HL-60 (cell line): ENCODE results near the gene RPIA.

Experiments used
- DNase-seq, 2 experiments: peaks; one replicate each; pipeline ENCODE4 v3.0.0-alpha.2; 2010 to 2020; ENCODE audit warnings: low read depth in 1 of 2, low spot score in 1 of 2
- H3K27ac ChIP-seq: fragments of 250-450 bp; sonication (Bioruptor Pico); replicated peaks from 2 replicates; pipeline ENCODE4 v1.5.1; 2020; ENCODE audit warnings: mild to moderate bottlenecking, moderate library complexity
- H3K27me3 ChIP-seq: fragments of 250-450 bp; sonication (Bioruptor Pico); 2 replicates; pipeline ENCODE4 v1.5.1; 2021; ENCODE audit warnings: mild to moderate bottlenecking, moderate library complexity; ENCODE audit not compliant: insufficient read depth, poor library complexity, severe bottlenecking
- H3K4me3 ChIP-seq: replicated peaks from 2 replicates; pipeline ENCODE4 v1.5.1; 2011; ENCODE audit warnings: mild to moderate bottlenecking, control low read depth, low read length; ENCODE audit not compliant: insufficient read depth
- CTCF ChIP-seq: IDR thresholded peaks from one replicate; pipeline ENCODE4 v1.5.1; 2011; ENCODE audit warnings: low read length, control low read depth, inconsistent platforms; ENCODE audit not compliant: insufficient read depth
- GABPA ChIP-seq: IDR thresholded peaks from 2 replicates; pipeline ENCODE4 v1.6.1; 2012; ENCODE audit warnings: low read depth
- POLR2AphosphoS5 ChIP-seq: IDR thresholded peaks from 2 replicates; pipeline ENCODE4 v1.6.1; 2012; ENCODE audit warnings: low read depth
- REST ChIP-seq: IDR thresholded peaks from 2 replicates; pipeline ENCODE4 v1.6.1; 2012; ENCODE audit warnings: low read depth; ENCODE audit not compliant: insufficient replicate concordance
- SPI1 ChIP-seq: IDR thresholded peaks from 2 replicates; pipeline ENCODE4 v1.6.1; 2012; ENCODE audit warnings: low read depth, mild to moderate bottlenecking, borderline replicate concordance

RPIA gene

GRCh38 chr2:88760819-88761598 lies 69.5 kb downstream of the RPIA start:
- no peak for DNase-seq
- H3K27ac ChIP-seq: no peak overlapping the region
- TF ChIP-seq REST (no peak), CTCF (no peak), GABPA (no peak), SPI1 (no peak), POLR2AphosphoS5 (no peak)
- no peak overlapping the region for H3K4me3 ChIP-seq
- peaks cover 5% of the 10 kb centered on the region for H3K27me3 ChIP-seq

GRCh38 chr2:88764141-88764849 lies 72.8 kb downstream of the RPIA start:
- no peak overlapping the region for H3K4me3 ChIP-seq
- H3K27ac ChIP-seq: no peak overlapping the region
- TF ChIP-seq CTCF (no peak), GABPA (no peak), POLR2AphosphoS5 (no peak), SPI1 (no peak)
- DNase-seq: no peak
- peaks cover 5% of the 10 kb centered on the region for H3K27me3 ChIP-seq

GRCh38 chr2:88764850-88765153 lies 73.3 kb downstream of the RPIA start:
- no peak for TF ChIP-seq POLR2AphosphoS5
- no peak for TF ChIP-seq REST
- TF ChIP-seq SPI1: no peak
- TF ChIP-seq GABPA: no peak
- no peak for TF ChIP-seq CTCF

More at GRCh38 chr2:88764850-88765153, 73.3 kb downstream of the RPIA start:
- H3K27ac ChIP-seq: no peak overlapping the region
- H3K4me3 ChIP-seq: no peak overlapping the region
- H3K27me3 ChIP-seq: peaks cover 5% of the 10 kb centered on the region
- no peak for DNase-seq
